Measurements from ENCODE around the gene E2F6.

Gene E2F6

GRCh38 chr2:11430729-11431128, 35.2 kb downstream of the E2F6 start:
- Histone ChIP-seq H3K9ac (no peak overlapping the region), H3K27me3 (ENCODE audit: control insufficient read depth, insufficient read depth, low read length) (no peaks in the 10 kb centered on the region), H3K4me2 (ENCODE audit: low read length) (no peak overlapping the region), H2AFZ (no peak overlapping the region), H3K4me3 (ENCODE audit: low read depth, low read length) (no peak overlapping the region), H3K79me2 (no peaks in the 10 kb centered on the region), H3K9me3 (ENCODE audit: control insufficient read depth, low read length) (no peaks in the 10 kb centered on the region), H3K27ac (no peak overlapping the region), H3K4me1 (no peaks in the 10 kb centered on the region), H3K36me3 (ENCODE audit: control insufficient read depth, insufficient read depth, low read length) (no peaks in the 10 kb centered on the region)
- TF ChIP-seq CTCF (IDR thresholded peaks at IDR 0.05) = no peak

- no peak for TF ChIP-seq CTCF (IDR thresholded peaks at IDR 0.05)
- no peaks in the 10 kb centered on the region for H3K79me2 ChIP-seq
These were observed 38.7 kb downstream of the E2F6 start for GRCh38 chr2:11427224-11427623.

GRCh38 chr2:11422901-11423435, 43.0 kb downstream of the E2F6 start:
- no peak overlapping the region for H2AFZ ChIP-seq
- no peak overlapping the region for H3K4me2 ChIP-seq (ENCODE audit: low read length)
- no peaks in the 10 kb centered on the region for H3K27me3 ChIP-seq (ENCODE audit: control insufficient read depth, insufficient read depth, low read length)
- H3K4me3 ChIP-seq (ENCODE audit: low read depth, low read length) = no peak overlapping the region
- H3K9ac ChIP-seq = no peak overlapping the region
- no peak overlapping the region for H3K27ac ChIP-seq
- no peaks in the 10 kb centered on the region for H3K36me3 ChIP-seq (ENCODE audit: control insufficient read depth, insufficient read depth, low read length)
- H3K79me2 ChIP-seq = no peaks in the 10 kb centered on the region
- TF ChIP-seq CTCF (IDR thresholded peaks at IDR 0.05) = no peak
- H3K9me3 ChIP-seq (ENCODE audit: control insufficient read depth, low read length) = no peaks in the 10 kb centered on the region
- no peaks in the 10 kb centered on the region for H3K4me1 ChIP-seq

More at GRCh38 chr2:11427224-11427623, 38.7 kb downstream of the E2F6 start:
- Histone ChIP-seq H3K4me2 (ENCODE audit: low read length) (no peak overlapping the region), H2AFZ (no peak overlapping the region), H3K4me1 (no peaks in the 10 kb centered on the region), H3K27ac (no peak overlapping the region), H3K36me3 (ENCODE audit: control insufficient read depth, insufficient read depth, low read length) (no peaks in the 10 kb centered on the region), H3K4me3 (ENCODE audit: low read depth, low read length) (no peak overlapping the region), H3K9me3 (ENCODE audit: control insufficient read depth, low read length) (no peaks in the 10 kb centered on the region), H3K27me3 (ENCODE audit: control insufficient read depth, insufficient read depth, low read length) (no peaks in the 10 kb centered on the region), H3K9ac (no peak overlapping the region)

GRCh38 chr2:11422491-11422865, 43.5 kb downstream of the E2F6 start:
- Histone ChIP-seq H3K4me3 (ENCODE audit: low read depth, low read length) (no peak overlapping the region), H3K27ac (no peak overlapping the region), H3K9me3 (ENCODE audit: control insufficient read depth, low read length) (no peaks in the 10 kb centered on the region), H2AFZ (no peak overlapping the region), H3K36me3 (ENCODE audit: control insufficient read depth, insufficient read depth, low read length) (no peaks in the 10 kb centered on the region), H3K4me1 (no peaks in the 10 kb centered on the region), H3K79me2 (no peaks in the 10 kb centered on the region), H3K27me3 (ENCODE audit: control insufficient read depth, insufficient read depth, low read length) (no peaks in the 10 kb centered on the region), H3K9ac (no peak overlapping the region), H3K4me2 (ENCODE audit: low read length) (no peak overlapping the region)
- TF ChIP-seq CTCF (IDR thresholded peaks at IDR 0.05) = no peak

GRCh38 chr2:11421863-11422490, 44.0 kb downstream of the E2F6 start:
- Histone ChIP-seq H3K27ac (no peak overlapping the region), H3K4me2 (ENCODE audit: low read length) (no peak overlapping the region), H3K79me2 (no peaks in the 10 kb centered on the region), H3K9me3 (ENCODE audit: control insufficient read depth, low read length) (no peaks in the 10 kb centered on the region), H3K4me3 (ENCODE audit: low read depth, low read length) (no peak overlapping the region), H3K36me3 (ENCODE audit: control insufficient read depth, insufficient read depth, low read length) (no peaks in the 10 kb centered on the region), H3K27me3 (ENCODE audit: control insufficient read depth, insufficient read depth, low read length) (no peaks in the 10 kb centered on the region), H3K9ac (no peak overlapping the region), H2AFZ (no peak overlapping the region), H3K4me1 (no peaks in the 10 kb centered on the region)
- no peak for TF ChIP-seq CTCF (IDR thresholded peaks at IDR 0.05)
